ENCODE results near the gene SH3BGRL3.

Gene SH3BGRL3

DNA sequence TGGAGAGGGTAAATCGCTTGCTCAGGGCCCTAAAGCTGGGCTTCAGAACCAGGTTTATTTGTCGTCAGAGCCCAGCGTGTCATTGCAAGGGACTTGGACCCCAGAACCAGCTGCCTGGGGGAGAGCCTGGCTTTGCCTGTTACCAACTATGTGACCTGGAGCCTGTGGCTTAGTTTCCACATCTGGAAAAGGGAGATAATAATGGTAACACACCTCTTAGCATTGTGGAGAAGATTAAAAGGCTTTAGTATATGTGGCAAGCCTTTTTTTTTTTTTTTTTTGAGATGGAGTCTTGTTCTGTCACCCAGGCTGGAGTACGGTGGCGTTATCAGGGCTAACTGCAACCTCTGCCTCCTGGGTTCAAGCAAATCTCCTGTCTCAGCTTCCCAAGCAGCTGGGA lies 50.4 kb downstream of the SH3BGRL3 start:
- TF ChIP-seq GATA3 (IDR thresholded peaks at IDR 0.05; ENCODE audit: low read depth, low read length), result no peak
- no peak for TF ChIP-seq GATA2 (IDR thresholded peaks at IDR 0.05; ENCODE audit: low read depth, low read length)
